SK-MEL-5 (cell line): ENCODE results near the gene SIN3A. TPM values are rescaled to one million over a fixed set of nuclear protein-coding genes. Genes with fewer than 3 reads are reported as not detected.
"Not testable (repeated sequence)": the region's sequence is repeated elsewhere in the genome, so short reads cannot be mapped to it uniquely, and the experiment has no call there.

Source experiments
- DNase-seq: peaks from one replicate; pipeline ENCODE4 v3.0.0-alpha.2; 2016; ENCODE audit warnings: low read depth, low spot score
- in situ Hi-C: cut with HindIII; loops from 2 replicates; pipeline ENCODE4 v1.10.0; 2016; ENCODE audit warnings: low sequenced_read_pairs, high pct_unique_total_duplicates, low pct_unique_long_range_greater_than_20kb
- polyA plus RNA-seq, 2 experiments: library from polyadenylated mRNA; depleted of rRNA; stranded (reverse); fragments of >200 nt; gene quantifications; 2 replicates each; pipeline ENCODE4 v1.2.3, GENCODE V29; 2015
- total RNA-seq: library from RNA; depleted of rRNA; stranded (reverse); fragments of >200 nt; shearing (Covaris generic); gene quantifications from 2 replicates; pipeline ENCODE4 v1.2.3, GENCODE V29; 2014; rRNA removed

SIN3A gene
- total RNA-seq = 18.9 and 20.6 TPM in 2 replicates
- 36.5 and 54.0 TPM in 2 replicates for polyA plus RNA-seq (2015; cell fraction: cytosol; rRNA removed)
- polyA plus RNA-seq (2015; cell fraction: nucleus; rRNA removed) = 19.4 and 46.4 TPM in 2 replicates

DNA sequence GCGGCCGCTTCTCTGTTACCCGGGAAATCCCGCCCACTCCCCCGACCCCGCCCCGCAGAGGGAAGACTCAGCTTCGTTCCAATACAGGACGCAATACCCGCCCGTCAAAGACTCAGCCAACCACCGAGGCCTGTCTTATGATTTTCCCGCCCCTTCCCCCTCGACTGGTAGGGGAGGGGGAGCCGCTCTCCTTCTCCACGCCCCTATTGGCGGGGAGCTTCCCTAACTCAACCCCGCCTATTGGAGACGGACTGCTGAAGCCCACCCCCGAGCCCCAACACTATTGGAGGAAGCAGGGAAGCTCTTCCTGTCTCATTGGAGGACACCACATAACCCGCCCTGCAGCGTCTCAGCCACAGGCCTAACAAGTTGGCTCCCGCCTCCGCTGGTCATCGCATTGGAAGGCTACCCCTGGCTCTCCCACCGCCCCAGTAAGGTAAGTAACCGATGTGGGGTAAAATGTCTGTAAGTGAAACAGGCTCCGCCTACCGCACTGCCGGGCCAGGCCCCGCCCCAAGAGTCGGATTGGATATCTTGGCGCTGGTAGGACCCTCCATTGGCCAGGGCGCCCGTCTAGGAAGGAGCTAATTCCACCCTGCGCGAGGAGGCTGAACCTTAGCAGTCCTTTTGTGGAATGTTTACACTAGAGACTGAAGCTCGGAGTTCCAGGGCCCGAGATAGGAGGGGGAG lies at the start of gene SIN3A:
SIN3A (minus strand) TSS at position 17 of the 690 bp plus-strand sequence. CDS start 21,315 bp downstream, outside the sequence.
- DNase-seq = peak; percentile 100
- in situ Hi-C loops = no loop called here

- in situ Hi-C loops = no loop called here
- no peak for DNase-seq
Measured at GRCh38 chr15:75493732-75494131, 42.2 kb upstream of the SIN3A start.

GRCh38 chr15:75483961-75484360 lies 32.5 kb upstream of the SIN3A start:
- DNase-seq = no peak
- in situ Hi-C loops = no loop called here

- DNase-seq, in situ Hi-C loops: not testable (repeated sequence)
Measured at GRCh38 chr15:75483556-75483955, 32.1 kb upstream of the SIN3A start.

DNA sequence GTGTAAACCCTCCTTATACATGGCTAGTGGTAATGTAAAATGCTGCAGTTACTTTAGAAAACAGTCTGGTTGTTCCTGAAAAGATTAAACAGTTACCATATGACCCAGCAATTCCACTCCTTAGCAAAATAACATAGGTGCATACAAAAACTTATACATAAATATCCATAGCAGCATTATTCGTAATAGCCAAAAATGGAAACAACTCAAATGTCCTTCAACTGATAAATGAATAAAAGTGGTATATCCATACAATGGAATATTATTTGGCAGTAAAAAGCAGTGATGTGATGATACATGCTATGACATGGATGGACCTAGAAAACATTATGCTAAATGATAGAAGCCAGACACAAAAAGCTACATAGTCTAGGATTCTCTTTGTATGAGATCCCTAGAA lies 31.6 kb upstream of the SIN3A start:
- DNase-seq = no peak
- in situ Hi-C loops = no loop called here

DNA sequence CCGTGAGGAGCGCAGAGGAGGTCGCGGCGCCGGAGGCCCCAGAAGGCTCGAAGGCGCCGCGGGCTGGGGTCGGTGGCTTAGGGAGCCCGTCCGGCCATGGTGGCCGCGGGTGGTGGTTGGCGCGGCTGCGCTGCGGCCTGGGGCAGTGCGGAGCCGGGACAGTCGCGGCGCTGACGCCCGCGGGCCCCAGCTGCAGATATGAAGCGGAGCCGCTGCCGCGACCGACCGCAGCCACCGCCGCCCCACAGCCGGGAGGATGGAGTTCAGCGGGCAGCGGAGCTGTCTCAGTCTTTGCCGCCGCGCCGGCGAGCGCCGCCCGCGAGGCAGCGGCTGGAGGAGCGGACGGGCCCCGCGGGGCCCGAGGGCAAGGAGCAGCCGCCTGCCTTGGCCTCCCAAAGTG lies 29.0 kb upstream of the SIN3A start:
- in situ Hi-C loops, DNase-seq: not testable (repeated sequence)

DNA sequence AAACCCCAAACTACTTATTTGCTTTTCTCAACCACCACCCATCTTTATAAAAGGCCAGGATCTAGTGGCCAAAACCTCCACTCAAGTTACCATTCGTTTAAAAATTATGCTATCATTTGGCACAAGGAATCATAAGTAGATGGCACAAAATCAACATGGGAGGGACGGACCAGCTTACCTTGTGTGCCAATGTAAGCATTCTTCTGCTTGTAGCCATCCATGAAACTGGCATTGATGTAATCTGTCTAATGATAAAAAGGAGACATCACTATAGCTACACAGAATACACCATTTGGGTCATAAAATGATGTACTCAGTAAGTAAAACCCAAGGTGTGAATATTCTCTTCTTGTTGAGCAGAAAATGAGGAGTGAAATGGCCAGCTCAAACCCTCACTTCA lies 28.2 kb upstream of the SIN3A start:
- in situ Hi-C loops = no loop called here
- DNase-seq = no peak

DNA sequence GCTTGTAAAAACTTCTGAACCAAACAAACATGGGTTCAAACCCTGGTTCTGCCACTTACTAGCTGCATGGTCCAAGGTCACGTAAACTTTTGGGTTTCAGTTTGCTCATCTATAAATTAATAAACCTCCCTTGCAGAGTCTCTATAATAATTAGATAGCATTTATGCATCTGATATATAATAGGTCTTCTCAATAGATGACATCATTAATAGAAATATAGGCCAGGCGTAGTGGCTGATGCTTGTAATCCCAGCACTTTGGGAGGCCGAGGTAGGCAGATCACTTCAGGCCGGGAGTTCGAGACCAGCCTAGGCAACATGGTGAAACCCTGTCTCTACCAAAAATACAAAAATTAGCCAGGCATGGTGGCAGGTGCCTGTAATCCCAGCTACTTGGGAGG lies 25.6 kb upstream of the SIN3A start:
- DNase-seq, in situ Hi-C loops: not testable (repeated sequence)

- peak; percentile 57 for DNase-seq
- in situ Hi-C loops = no loop called here
Measured at GRCh38 chr15:75468913-75469598, 17.6 kb upstream of the SIN3A start.

- DNase-seq = no peak
- in situ Hi-C loops = no loop called here
Measured at GRCh38 chr15:75460646-75461045, 9.2 kb upstream of the SIN3A start.

GRCh38 chr15:75459581-75459980 lies 8.1 kb upstream of the SIN3A start:
- in situ Hi-C loops = no loop called here
- DNase-seq = no peak

DNA sequence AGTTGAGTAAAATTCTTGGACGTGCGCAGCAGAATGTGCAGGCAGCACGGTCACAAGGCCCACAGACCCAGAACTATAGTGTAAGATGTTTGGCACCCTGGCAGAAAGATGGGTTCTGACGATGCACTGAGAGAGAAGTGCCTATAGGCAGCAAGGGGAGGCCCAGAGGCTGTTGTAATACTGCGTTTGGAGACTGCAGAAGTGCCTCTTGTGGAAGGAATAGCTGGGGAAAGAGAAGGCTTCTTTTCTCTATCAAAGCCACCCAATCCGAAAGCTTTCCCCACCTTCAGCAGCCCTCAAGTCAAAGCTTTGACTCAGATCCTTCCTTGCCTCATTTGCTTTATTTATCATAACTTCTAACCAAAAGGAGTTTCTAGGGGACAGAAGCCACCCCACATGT lies 5.2 kb upstream of the SIN3A start:
- in situ Hi-C loops = no loop called here
- DNase-seq = no peak

DNA sequence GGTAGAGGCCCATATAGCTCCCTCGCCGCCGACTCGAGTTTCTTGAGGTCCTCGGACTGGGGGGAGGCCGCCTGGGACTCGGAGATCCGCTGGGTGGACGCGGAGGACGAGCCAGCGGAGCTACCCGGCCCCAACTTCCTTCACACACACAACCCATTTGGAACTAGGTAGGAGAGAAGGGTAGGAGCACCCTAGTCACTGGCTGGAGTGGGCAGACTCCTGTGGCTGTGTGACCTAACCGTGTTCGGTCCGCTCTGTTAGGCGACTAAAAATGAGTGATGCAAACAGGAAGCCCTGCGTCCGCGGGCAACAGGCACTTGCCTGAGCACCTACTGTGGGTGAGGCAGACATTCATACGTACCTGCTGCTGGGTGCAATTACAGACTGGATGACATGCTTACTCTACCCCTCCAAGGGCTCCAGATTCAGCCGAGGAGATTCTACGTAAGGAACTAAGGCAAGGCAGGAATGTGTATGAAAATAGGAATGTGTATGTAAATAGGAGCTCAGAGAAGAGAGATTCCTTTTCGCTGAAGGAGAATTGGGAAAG lies 4.6 kb upstream of the SIN3A start:
- DNase-seq = peak; percentile 47
- in situ Hi-C loops = no loop called here

DNA sequence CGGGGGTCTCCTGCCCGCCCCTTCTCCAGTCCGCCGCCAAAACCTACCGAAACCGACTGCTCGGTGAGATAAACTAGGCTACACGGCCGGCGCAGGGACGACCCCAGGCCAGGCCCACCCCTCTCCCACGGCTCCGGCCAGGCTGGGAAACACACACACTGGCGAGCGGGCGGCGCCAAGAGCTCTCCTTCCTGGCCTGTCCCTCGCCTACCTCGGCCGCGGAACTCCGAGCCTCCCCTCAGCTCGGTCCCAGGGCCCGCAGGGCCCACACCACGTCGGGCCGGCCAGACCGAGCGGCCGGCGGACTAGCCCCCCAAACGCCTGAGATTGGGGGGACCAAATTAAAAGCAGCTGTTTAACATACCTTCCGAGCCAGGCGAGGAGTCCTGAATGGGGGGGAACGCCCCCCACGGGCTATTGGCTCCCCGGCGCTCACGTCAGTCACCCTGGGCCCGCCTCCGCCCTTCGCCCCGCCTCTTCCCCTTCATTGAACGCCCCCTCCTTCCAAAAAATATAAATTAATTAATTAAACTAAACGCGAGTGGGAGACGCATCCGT lies 4.0 kb upstream of the SIN3A start:
- in situ Hi-C loops = no loop called here
- DNase-seq = peak; percentile 75

GRCh38 chr15:75454471-75455378 lies 3.2 kb upstream of the SIN3A start:
- in situ Hi-C loops = no loop called here
- peak; percentile 77 for DNase-seq

GRCh38 chr15:75453703-75454470 lies 2.4 kb upstream of the SIN3A start:
- peak; percentile 99 for DNase-seq
- in situ Hi-C loops = no loop called here
